Measurements from ENCODE around the gene GLS.
"Not testable (repeated sequence)": the region's sequence is repeated elsewhere in the genome, so short reads cannot be mapped to it uniquely, and the experiment has no call there.

DNA sequence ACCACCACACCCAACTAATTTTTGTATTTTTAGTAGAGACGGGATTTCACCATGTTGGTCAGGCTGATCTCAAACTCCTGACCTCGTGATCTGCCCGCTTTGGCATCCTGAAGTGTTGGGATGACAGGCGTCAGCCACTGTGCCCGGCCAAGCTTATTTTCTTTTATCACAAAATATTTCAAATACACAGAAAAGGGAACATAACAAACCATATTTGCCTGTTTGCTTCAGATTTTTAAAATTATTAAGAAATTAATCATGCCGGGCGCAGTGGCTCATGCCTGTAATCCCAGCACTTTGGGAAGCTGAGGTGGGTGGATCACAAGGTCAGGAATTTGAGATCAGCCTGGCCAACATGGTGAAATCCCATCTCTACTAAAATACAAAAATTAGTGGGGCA, 7.2 kb upstream of the GLS start:
- not testable (repeated sequence) for TF ChIP-seq EZH2 (IDR thresholded peaks at IDR 0.05; ENCODE audit: borderline replicate concordance, insufficient read depth, low read depth, low read length, poor library complexity, severe bottlenecking)
- TF ChIP-seq, protein P1, sequence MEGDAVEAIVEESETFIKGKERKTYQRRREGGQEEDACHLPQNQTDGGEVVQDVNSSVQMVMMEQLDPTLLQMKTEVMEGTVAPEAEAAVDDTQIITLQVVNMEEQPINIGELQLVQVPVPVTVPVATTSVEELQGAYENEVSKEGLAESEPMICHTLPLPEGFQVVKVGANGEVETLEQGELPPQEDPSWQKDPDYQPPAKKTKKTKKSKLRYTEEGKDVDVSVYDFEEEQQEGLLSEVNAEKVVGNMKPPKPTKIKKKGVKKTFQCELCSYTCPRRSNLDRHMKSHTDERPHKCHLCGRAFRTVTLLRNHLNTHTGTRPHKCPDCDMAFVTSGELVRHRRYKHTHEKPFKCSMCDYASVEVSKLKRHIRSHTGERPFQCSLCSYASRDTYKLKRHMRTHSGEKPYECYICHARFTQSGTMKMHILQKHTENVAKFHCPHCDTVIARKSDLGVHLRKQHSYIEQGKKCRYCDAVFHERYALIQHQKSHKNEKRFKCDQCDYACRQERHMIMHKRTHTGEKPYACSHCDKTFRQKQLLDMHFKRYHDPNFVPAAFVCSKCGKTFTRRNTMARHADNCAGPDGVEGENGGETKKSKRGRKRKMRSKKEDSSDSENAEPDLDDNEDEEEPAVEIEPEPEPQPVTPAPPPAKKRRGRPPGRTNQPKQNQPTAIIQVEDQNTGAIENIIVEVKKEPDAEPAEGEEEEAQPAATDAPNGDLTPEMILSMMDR (IDR thresholded peaks at IDR 0.05): not testable (repeated sequence)
